SHP77 treated with DMSO at 0.1 percent for 48 hours (cell line): Measurements from ENCODE around the gene ZCWPW2.

Experiments used
- DNase-seq: peaks from one replicate; lab custom pipeline; 2025; lab: John Stamatoyannopoulos, UW

Gene ZCWPW2

GRCh38 chr3:28575100-28575745 is 226.7 kb downstream of the ZCWPW2 start:
- no peak for DNase-seq
